Raji (cell line): ENCODE measurements around the gene RBBP6.

Experiments used
- POLR2A ChIP-seq: IDR thresholded peaks from 2 replicates; pipeline ENCODE4 v1.6.1; 2011; ENCODE audit warnings: low read depth, low read length, control low read depth; ENCODE audit not compliant: insufficient read depth

The RBBP6 gene, protein sequence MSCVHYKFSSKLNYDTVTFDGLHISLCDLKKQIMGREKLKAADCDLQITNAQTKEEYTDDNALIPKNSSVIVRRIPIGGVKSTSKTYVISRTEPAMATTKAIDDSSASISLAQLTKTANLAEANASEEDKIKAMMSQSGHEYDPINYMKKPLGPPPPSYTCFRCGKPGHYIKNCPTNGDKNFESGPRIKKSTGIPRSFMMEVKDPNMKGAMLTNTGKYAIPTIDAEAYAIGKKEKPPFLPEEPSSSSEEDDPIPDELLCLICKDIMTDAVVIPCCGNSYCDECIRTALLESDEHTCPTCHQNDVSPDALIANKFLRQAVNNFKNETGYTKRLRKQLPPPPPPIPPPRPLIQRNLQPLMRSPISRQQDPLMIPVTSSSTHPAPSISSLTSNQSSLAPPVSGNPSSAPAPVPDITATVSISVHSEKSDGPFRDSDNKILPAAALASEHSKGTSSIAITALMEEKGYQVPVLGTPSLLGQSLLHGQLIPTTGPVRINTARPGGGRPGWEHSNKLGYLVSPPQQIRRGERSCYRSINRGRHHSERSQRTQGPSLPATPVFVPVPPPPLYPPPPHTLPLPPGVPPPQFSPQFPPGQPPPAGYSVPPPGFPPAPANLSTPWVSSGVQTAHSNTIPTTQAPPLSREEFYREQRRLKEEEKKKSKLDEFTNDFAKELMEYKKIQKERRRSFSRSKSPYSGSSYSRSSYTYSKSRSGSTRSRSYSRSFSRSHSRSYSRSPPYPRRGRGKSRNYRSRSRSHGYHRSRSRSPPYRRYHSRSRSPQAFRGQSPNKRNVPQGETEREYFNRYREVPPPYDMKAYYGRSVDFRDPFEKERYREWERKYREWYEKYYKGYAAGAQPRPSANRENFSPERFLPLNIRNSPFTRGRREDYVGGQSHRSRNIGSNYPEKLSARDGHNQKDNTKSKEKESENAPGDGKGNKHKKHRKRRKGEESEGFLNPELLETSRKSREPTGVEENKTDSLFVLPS (N-terminal part only)

DNA sequence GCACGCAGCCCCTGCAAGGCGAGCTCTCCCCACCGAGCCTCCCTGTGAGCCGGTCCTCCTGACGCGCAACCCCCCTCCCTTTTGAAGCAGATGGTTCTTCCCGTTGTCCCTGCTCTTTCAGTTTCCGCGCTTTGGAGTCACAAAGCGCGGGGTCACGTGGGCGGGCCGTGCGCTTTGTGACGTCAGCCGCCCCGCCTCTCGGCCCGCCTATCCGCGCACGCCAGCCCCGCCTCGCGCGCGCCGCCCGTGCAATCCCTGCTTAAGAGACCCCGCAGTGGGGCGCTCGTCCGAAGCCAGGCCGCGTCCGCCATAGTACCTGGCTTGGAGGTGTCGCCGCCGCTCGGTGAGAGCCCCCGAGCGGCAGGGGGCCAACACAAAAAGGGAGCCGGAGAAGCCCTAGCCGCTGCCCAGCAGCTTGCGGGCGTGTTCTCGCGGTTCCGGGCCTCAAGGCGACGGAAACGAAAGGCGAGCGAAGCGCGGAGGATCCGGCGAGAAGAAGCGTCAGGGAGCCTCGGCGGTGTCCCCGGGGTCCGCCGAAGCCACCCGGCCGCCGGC, at the start of gene RBBP6:
Gene RBBP6, plus strand, starts transcription at position 272 of the 555 bp plus-strand sequence. CDS start 1,061 bp downstream, outside the sequence.
- TF ChIP-seq POLR2A, result peak; percentile 93

DNA sequence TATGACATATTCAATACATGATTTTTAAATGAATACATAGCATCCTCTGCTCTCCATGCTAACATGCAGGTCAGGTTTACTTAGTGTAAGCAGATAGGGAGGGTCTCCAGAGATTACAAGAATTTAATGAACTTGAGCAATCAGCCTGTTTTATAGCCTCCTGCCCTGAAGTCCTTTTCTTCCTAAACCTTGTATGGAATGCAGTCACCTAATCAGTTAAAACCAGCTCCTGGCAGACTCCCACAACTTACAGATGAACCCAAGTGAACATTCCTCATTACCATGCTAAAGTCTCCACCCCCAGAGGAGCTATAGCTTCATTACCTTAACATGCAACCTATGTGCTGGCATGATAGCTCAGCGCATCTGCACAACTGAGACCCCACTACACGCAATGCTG, 48.5 kb upstream of the RBBP6 start:
- TF ChIP-seq POLR2A, result no peak

DNA sequence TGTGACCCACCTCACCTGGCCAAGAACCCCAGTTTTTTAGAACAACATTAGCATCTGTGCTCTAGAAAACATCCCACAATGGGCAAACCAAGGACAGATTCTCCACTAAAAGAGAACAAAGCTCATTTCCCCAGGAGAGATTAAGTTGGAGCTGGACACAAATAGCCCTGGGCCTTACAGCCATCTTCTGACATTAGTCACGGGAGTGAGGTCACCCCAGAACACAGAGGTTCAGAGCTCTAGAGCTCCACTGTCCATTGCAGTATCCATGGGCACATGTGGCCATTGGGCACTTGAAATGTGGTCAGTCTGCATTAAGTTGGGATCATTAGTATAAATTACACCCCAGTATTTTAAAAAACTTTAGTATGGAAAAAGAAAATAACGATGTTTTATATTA, 47.6 kb upstream of the RBBP6 start:
- no peak for TF ChIP-seq POLR2A

DNA sequence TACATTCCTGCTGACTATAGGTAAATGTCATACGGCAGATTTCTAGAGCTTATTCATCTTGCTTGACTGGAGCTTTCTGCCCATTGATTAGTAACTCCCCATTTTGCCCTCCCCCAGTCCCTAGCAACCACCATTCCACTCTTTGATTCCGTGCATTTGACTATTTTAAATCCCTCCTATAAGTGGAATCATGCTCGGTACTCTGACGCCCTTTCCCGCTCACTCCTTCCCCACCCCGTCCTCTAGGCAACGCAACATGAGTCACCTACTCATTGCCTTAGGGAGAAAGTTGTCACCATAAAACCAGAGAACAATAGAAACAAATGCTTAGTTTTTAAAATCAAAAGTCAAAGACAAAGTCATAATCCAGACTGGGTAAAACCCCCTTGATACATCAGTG, 45.5 kb upstream of the RBBP6 start:
- TF ChIP-seq POLR2A, result no peak

DNA sequence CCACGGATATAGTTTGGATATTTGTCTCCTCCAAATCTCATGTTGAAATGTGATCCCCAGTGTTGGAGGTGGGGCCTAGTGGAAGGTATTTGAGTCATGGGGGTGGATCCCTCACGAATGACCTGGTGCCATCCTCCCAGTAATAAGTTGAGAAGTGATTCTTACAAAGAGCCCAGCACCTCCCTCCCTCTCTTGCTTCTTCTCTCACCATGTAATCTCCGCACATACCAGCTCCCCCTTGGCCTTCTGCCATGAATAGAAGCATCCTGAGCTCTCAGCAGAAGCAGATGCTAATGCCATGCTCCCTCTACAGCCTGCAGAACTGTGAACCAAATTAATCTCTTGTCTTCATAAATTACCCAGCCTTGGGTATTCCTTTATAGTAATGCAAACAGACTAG, 41.9 kb upstream of the RBBP6 start:
- no peak for TF ChIP-seq POLR2A

DNA sequence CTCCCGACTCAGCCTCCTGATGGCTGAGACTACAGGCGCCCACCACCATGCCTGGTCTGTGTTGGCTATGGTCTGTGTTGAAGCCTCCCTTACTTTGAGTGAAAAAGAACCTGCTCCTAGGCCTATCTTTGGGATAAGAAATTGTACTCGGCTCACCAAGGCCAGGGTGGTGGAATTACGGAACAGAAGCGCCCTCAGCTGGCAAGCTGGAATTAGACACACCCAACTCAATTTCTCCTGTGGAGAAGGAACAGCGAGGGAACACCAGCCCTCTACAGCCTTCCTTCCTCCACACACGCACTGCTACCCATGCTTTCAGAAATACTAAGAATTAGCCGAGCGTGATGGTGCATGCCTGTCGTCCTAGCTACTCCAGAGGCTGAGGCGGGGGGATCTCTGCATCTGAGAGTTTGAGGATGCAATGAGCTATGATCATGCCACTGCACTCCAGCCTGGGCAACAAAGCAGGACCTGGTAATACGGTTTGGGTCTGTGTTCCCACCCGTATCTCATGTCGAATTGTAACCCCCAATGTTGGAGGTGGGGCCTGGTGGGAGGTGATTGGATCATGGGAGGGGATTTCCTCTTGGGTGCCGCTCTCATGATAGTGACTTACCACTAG, 40.1 kb upstream of the RBBP6 start:
- no peak for TF ChIP-seq POLR2A

DNA sequence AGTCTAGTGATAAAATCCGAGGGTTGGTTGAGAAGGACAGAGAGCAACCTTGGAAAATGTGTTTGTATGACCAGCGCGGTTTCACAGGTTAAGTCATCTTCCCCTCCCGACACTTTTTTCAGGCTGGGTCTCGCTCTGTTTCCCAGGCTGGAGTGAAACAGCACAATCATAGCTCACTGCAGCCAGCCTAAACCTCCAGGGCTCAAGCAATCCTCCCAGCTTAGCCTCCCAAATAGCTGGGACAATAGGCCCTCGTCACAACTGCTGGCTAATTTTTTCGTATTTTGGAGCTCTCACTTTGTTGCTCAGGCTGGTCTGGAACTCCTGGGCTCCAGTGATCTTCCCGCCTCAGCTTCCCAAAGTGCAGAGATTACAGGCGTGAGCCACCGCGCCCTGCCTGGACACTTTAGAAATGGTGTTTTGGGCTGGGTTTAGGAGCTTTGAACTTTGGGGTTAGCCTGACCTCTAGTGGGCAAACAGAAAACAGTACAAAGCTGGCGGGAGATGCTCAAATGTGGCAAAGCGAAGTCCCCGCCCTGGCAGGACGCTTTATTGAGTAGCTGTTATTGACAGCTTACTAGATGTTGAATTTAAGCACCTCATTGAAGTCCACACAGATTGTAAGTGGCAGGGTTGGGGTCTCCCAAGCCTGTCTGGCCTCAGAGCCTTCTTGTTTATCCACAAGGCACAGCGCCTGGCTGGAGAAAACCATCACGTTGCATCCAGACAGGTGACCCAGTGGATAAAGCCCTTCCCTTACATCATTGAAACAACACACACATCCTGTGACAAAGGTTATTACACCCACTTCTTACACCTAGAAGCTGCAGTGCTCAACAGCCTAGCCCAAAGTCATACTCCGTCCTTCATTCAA, 34.7 kb upstream of the RBBP6 start:
- TF ChIP-seq POLR2A, result no peak

DNA sequence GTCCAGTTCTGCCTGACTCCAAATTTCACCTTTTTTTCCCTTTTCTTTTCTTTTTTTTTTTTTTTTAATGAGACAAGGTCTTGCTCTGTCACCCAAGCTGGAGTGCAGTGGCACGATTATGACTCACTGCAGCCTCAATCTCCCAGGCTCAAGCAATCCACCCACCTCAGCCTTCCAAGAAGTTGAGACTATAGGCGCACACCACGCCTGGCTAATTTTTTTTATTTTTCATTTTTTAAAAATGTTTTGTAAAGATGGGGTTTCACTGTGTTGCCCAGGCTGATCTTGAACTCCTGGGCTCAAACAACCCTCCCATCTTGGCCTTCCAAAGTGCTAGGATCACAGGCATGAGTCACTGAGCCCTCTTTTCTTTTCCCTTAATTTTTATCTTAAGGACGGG, 33.4 kb upstream of the RBBP6 start:
- no peak for TF ChIP-seq POLR2A

DNA sequence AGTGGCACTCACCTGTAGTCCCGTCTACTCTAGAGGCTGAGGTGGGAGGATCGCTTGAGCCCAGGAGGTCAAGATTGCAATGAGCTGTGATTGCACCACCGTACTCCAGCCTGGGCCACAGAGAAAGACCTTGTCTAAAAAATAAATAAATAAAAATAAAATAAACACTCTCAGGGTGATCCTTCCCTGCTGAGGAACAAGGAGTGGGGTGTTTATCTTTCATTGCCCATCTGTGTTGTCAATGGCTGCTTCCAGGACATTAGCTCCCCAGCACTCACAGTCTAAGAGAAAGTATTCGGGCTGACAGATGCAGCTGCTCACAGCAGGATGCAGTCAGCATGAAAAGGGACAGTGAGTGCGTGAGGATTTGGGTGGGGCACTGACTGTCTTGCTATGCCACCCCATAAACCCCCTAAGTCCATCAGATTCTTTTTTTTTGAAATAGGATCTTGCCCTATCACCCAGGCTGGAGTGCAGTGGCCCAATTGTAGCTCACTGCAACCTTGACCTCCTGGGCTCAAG, 31.3 kb upstream of the RBBP6 start:
- no peak for TF ChIP-seq POLR2A

DNA sequence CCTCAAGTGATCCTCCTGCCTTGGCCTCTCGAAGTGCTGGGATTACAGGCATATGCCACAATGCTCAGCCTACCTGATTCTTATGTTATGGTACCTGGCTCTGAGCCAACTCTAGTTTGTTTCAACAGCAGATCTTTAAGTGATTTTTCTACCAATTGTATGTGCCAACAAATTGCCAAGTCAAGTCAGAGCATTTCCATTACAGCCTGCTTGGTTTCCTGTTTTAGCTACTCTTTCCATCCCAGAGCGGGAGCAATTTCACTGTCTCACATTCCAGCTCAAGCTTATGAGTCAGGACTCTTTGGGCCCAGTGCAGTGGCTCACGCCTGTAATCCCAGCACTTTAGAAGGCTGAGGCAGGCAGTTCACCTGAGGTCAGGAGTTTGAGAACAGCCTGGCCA, 30.8 kb upstream of the RBBP6 start:
- no peak for TF ChIP-seq POLR2A

DNA sequence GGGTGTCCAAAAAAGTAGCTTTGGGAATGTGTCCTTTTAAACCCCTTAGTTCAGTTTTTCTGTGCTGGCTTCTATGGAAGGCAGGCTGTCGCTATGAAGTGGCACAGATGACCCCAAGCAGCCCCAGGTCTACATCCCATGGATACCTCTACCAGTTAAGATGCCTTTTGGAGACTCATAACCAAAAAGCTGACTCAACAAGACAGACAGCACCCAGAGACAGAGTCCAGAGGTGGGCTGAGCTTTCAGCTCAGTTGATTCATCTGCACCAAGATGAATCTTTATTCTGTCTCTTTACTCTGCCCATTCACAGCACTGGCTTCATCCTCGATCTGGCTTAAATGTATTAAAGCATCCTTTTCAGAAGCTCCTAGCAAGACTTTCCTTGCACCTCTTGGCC, 29.8 kb upstream of the RBBP6 start:
- TF ChIP-seq POLR2A, result no peak

DNA sequence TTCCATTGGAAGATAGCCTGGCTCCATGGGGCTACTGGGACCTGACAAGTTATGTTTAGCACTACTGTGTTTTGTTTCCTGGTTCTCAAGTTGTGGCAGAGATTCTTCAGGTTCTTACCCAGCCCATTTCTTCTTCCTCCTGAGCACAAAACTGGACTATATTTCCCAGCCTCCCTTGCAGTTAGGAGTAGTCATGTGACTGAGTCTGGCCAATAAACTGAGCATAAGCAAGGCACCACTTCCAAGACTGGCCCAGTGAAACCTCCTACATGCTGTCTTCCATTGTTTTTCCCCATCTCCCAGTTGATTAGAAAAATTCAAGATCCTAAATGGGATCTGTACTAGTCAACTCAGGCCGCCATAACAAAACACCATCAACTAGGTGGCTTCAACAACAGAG, 28.2 kb upstream of the RBBP6 start:
- TF ChIP-seq POLR2A, result no peak

DNA sequence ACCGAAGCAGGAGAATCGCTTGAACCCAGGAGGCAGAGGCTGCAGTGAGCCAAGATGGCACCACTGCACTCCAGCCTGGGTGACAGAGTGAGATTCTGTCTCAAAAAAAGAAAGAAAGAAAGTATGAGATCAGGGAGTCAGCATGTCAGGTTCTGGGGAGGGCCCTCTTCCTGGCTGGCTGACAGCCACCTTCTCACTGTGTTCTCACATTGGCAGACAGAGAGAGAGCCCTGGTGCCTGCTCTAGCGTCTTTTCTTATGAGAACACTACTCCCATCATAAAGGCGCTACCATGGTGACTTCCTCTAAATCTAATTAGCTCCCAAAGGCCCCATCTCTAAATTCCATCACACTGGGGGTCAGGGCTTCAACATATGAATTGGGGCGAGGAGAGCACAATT, 27.6 kb upstream of the RBBP6 start:
- no peak for TF ChIP-seq POLR2A

DNA sequence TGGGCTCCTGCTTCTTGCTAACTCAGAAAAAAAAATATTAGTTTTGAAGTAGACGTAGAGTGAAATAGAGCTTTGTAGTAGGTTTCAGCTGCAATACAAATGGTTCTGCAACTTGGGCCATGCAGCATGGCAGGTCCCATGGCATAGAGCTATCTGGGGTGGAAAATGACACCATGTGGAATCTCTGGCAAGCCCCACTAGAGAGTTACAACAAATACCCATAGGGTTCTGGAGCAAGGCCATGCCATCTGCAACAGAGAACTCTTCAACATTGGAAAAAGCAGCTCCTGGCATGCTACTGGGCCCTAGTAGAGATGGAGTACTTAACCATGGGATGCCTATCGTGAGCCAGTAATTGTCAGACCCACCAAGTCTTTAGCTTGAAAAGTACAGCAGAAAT, 25.3 kb upstream of the RBBP6 start:
- TF ChIP-seq POLR2A, result no peak
